ENCODE measurements around the gene FPGS. TPM values are rescaled to one million over a fixed set of nuclear protein-coding genes. Genes with fewer than 3 reads are reported as not detected.
A peak's percentile ranks its signal among the peaks of the same experiment; 100 is the strongest.

The FPGS gene
- total RNA-seq, 2 donors from 2014 or later = 58.4 to 80.4 TPM

DNA sequence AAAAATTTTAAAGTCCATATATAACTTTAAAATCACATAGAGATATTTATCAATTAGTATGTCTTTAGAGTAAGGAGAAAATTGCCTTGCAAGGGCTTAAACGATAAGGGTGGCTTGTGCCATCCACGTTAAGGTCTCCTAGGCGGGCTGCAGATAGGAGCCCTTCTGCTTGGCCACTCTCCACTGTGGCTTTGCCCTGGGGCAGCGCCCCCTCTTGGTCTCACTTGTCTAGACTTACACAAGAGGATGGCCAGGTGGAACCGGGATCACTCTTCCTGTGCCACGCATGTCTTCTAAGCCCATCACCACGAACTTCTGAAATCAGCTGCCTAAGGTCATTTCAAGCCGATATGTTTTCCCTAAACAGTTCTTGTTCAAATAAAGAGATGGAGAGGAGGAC lies 2.9 kb downstream of the FPGS start:
- H3K27ac ChIP-seq = no peak overlapping the region

GRCh38 chr9:127806871-127807270 lies 4.2 kb downstream of the FPGS start:
- H3K27ac ChIP-seq = no peak overlapping the region
- no peak overlapping the region for H3K4me3 ChIP-seq
- DNase-seq (no peak), ATAC-seq (no peak)
- intact Hi-C loops (cut with DNase I) = no loop called here
- no peak for TF ChIP-seq POLR2A (IDR thresholded peaks at IDR 0.05)
- H3K9me3 ChIP-seq = no peaks in the 10 kb centered on the region
- no peaks in the 10 kb centered on the region for H3K27me3 ChIP-seq
- WGBS, 2 donors = 94 to 98% methylated on average over 7 to 13 of the region's 14 CpGs
- H3K4me1 ChIP-seq = peaks cover 28% of the 10 kb centered on the region
- peaks cover 4 to 10% of the 10 kb centered on the region in 2 donors for H3K36me3 ChIP-seq (replicated peaks in 1 of 2; ENCODE audit: insufficient read depth in 1 of 2, low read depth in 2 of 2)

More for the DNA sequence above, 2.9 kb downstream of the FPGS start:
- DNase-seq (peak in 3 of 4 donors; percentile 43 to 67 (median 50)), ATAC-seq (no peak)
- Histone ChIP-seq H3K36me3 (replicated peaks in 1 of 2; ENCODE audit: insufficient read depth in 1 of 2, low read depth in 2 of 2) (peaks cover 4 to 10% of the 10 kb centered on the region in 2 donors), H3K4me1 (peaks cover 40% of the 10 kb centered on the region), H3K4me3 (no peak overlapping the region), H3K9me3 (no peaks in the 10 kb centered on the region), H3K27me3 (no peaks in the 10 kb centered on the region)
- TF ChIP-seq POLR2A (IDR thresholded peaks at IDR 0.05) = no peak
- TF ChIP-seq, protein P1, sequence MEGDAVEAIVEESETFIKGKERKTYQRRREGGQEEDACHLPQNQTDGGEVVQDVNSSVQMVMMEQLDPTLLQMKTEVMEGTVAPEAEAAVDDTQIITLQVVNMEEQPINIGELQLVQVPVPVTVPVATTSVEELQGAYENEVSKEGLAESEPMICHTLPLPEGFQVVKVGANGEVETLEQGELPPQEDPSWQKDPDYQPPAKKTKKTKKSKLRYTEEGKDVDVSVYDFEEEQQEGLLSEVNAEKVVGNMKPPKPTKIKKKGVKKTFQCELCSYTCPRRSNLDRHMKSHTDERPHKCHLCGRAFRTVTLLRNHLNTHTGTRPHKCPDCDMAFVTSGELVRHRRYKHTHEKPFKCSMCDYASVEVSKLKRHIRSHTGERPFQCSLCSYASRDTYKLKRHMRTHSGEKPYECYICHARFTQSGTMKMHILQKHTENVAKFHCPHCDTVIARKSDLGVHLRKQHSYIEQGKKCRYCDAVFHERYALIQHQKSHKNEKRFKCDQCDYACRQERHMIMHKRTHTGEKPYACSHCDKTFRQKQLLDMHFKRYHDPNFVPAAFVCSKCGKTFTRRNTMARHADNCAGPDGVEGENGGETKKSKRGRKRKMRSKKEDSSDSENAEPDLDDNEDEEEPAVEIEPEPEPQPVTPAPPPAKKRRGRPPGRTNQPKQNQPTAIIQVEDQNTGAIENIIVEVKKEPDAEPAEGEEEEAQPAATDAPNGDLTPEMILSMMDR (IDR thresholded peaks at IDR 0.05) = peak in 4 of 7 experiments; percentile 12 to 32 (median 26)
- intact Hi-C loops (cut with DNase I) = no loop called here
- 57 to 62% methylated on average over 8 of the region's 8 CpGs for WGBS, 2 donors

DNA sequence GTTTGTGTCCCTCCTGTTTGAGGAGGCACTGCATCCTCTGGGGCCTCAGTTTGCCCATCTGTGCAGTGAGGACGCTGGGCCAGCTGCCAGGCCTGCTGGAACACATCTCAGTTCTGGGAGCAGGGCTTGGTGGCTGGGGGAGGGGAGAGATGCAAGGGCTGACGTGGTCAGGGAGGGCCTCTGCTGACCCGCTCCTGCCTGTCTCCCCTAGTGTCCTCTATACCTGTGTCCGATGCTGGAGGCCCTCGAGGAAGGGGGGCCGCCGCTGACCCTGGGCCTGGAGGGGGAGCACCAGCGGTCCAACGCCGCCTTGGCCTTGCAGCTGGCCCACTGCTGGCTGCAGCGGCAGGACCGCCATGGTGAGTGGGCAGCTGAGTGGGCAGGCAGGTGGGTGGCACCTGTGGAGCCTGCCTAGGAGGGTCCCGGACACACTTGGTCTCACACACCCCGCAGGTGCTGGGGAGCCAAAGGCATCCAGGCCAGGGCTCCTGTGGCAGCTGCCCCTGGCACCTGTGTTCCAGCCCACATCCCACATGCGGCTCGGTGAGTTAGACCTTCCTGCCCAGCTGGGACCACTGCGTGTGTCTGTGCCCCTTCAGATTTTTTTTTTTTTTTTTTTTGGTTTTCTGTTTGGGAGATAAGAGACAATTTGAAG lies 5.8 kb downstream of the FPGS start:
- Histone ChIP-seq H3K4me3 (no peak overlapping the region), H3K27ac (no peak overlapping the region), H3K9me3 (no peaks in the 10 kb centered on the region), H3K27me3 (no peaks in the 10 kb centered on the region), H3K4me1 (peaks cover 19% of the 10 kb centered on the region), H3K36me3 (replicated peaks in 1 of 2; ENCODE audit: insufficient read depth in 1 of 2, low read depth in 2 of 2) (peaks cover 13 to 21% of the 10 kb centered on the region in 2 donors)
- intact Hi-C loops (cut with DNase I) = no loop called here
- TF ChIP-seq, protein P1 (IDR thresholded peaks at IDR 0.05) = no peak
- TF ChIP-seq POLR2A (IDR thresholded peaks at IDR 0.05) = no peak
- no peak for ATAC-seq
- DNase-seq = no peak
- 82 to 87% methylated on average over 7 to 15 of the region's 17 CpGs for WGBS, 2 donors

DNA sequence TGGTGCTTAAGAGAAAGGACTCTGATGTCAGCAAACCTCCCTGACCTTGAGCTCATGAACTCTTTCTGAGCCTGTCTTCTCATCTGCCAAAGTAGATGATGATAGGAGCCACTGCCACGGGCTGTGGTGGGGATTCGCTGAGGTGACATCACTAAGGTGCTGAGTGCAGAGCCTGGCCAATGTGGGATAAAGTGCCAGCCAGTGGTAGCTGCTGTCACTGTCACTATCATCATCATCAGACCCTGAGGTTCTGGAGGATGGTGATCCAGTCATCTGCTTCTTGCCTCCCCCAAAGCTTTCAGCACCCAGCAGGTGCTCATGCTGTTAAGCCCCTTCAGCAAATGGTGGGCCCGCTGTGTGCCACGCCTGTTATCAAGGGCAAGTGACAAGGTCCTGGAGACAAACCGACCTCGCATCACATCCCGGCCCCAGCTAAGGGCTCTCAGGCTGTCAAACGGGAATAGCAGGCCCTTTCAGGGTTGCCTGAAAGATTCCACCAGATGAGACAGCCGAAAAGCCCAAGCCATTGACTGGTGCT lies 6.4 kb downstream of the FPGS start:
- Histone ChIP-seq H3K9me3 (no peaks in the 10 kb centered on the region), H3K27me3 (no peaks in the 10 kb centered on the region), H3K27ac (no peak overlapping the region), H3K4me3 (no peak overlapping the region), H3K36me3 (replicated peaks in 1 of 2; ENCODE audit: insufficient read depth in 1 of 2, low read depth in 2 of 2) (peaks cover 16 to 22% of the 10 kb centered on the region in 2 donors), H3K4me1 (peaks cover 13% of the 10 kb centered on the region)
- intact Hi-C loops (cut with DNase I) = no loop called here
- DNase-seq (no peak), ATAC-seq (no peak)
- TF ChIP-seq, protein P1 (IDR thresholded peaks at IDR 0.05) = no peak
- no peak for TF ChIP-seq POLR2A (IDR thresholded peaks at IDR 0.05)
- 75% methylated on average over 6 to 9 of the region's 9 CpGs for WGBS, 2 donors

DNA sequence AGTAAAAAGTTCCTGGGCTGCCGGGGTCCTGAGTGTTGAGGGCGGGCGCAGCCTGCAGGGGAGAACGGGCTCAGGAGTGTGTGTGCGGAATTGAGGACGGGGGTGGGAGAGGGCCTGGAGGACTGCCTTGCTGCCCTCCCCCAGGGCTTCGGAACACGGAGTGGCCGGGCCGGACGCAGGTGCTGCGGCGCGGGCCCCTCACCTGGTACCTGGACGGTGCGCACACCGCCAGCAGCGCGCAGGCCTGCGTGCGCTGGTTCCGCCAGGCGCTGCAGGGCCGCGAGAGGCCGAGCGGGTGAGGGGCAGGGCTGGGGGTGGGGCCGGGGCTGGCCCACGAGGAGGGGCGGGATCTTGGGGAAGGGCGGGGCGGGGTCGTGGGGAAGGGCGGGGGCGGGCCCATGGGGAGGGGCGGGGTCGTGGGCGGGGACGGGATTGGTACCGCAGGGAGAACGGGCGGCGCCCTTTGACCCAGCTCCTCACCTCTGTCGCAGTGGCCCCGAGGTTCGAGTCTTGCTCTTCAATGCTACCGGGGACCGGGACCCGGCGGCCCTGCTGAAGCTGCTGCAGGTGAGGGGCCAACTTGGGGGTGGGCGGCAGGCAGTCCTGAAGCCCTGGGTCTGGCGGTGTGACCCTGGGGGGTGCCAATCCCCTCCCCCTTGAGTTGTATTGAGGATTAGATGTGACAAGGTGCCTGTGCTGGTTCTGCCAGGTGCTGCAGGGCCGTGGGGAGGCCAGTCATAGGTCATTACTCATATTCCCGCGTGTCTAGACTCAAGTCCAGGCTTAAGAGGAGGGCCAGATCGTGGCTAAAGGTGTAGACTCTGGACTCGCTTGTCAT lies 7.1 kb downstream of the FPGS start:
- peaks cover 18 to 22% of the 10 kb centered on the region in 2 donors for H3K36me3 ChIP-seq (replicated peaks in 1 of 2; ENCODE audit: insufficient read depth in 1 of 2, low read depth in 2 of 2)
- TF ChIP-seq, protein P1 (IDR thresholded peaks at IDR 0.05) = no peak
- no peak for TF ChIP-seq POLR2A (IDR thresholded peaks at IDR 0.05)

More for the DNA sequence above, 7.1 kb downstream of the FPGS start:
- Histone ChIP-seq H3K4me1 (peaks cover 6% of the 10 kb centered on the region), H3K27ac (no peak overlapping the region), H3K4me3 (no peak overlapping the region), H3K27me3 (no peaks in the 10 kb centered on the region), H3K9me3 (no peaks in the 10 kb centered on the region)
- WGBS, 2 donors = 67 to 86% methylated on average over 33 to 38 of the region's 57 CpGs
- DNase-seq = peak in 1 of 4 donors; percentile 33
- intact Hi-C loops (cut with DNase I) = no loop called here
- no peak for ATAC-seq

Data from body of pancreas (tissue), 4 donors.